ENCODE measurements around the gene OR13C3. TPM values are rescaled to one million over a fixed set of nuclear protein-coding genes. Genes with fewer than 3 reads are reported as not detected.

Gene OR13C3
- total RNA-seq, 1 experiment from 2014 or later, result not detected

GRCh38 chr9:104553261-104553660 is 16.6 kb upstream of the OR13C3 start:
- no peak for ATAC-seq
- H3K27ac ChIP-seq (ENCODE audit: low read length), result no peak overlapping the region
- no peaks in the 10 kb centered on the region for H4K20me1 ChIP-seq (ENCODE audit: low read length)
- intact Hi-C loops (cut with micrococcal nuclease), result no loop called here
- H3K4me2 ChIP-seq (ENCODE audit: low read length), result no peak overlapping the region
- H2AFZ ChIP-seq (ENCODE audit: low read length), result no peak overlapping the region
- no peaks in the 10 kb centered on the region for H3K79me2 ChIP-seq (ENCODE audit: low read length)
- H3K9me2 ChIP-seq (replicated peaks; ENCODE audit: low read length), result no peaks in the 10 kb centered on the region
- H3F3A ChIP-seq (ENCODE audit: low read length, unreplicated experiment), result no peaks in the 10 kb centered on the region
- peak; percentile 2 for DNase-seq
- no peaks in the 10 kb centered on the region for H3K27me3 ChIP-seq (ENCODE audit: low read length)
- no peaks in the 10 kb centered on the region for H3K36me3 ChIP-seq (ENCODE audit: low read depth, low read length)
- ChIA-PET POLR2A (ENCODE audit: unreplicated experiment) (no interaction called here), CTCF (no interaction called here)
- no peak overlapping the region for H3K9ac ChIP-seq (ENCODE audit: low read length)
- BruUV-seq (replicated peaks), result no TSS peak
- no peak overlapping the region for H3K4me3 ChIP-seq (ENCODE audit: low read length)
- H3K9me3 ChIP-seq (ENCODE audit: low read length), result no peaks in the 10 kb centered on the region
- H3K4me1 ChIP-seq (ENCODE audit: insufficient read depth, low read length), result no peaks in the 10 kb centered on the region
- TF ChIP-seq EZH2 (IDR thresholded peaks at IDR 0.05; ENCODE audit: low read length, unreplicated experiment) (no peak), CTCF (conservative IDR thresholded peaks at IDR 0.05; ENCODE audit: low read depth, low read length) (no peak)

GRCh38 chr9:104544644-104545043 is 8.0 kb upstream of the OR13C3 start:
- intact Hi-C loops (cut with micrococcal nuclease), result no loop called here
- CTCF ChIA-PET, result interaction anchor here (0.6 kb wide), 1 partner anchor 198 kb away, joined by 3 read pairs; no protein-coding TSS in a partner anchor
- Histone ChIP-seq H3K9me3 (ENCODE audit: low read length) (no peaks in the 10 kb centered on the region), H3F3A (ENCODE audit: low read length, unreplicated experiment) (no peaks in the 10 kb centered on the region), H4K20me1 (ENCODE audit: low read length) (no peaks in the 10 kb centered on the region), H3K4me1 (ENCODE audit: insufficient read depth, low read length) (no peaks in the 10 kb centered on the region), H3K27me3 (ENCODE audit: low read length) (no peaks in the 10 kb centered on the region), H3K9ac (ENCODE audit: low read length) (no peak overlapping the region), H3K79me2 (ENCODE audit: low read length) (no peaks in the 10 kb centered on the region), H3K4me3 (ENCODE audit: low read length) (no peak overlapping the region), H3K27ac (ENCODE audit: low read length) (no peak overlapping the region), H2AFZ (ENCODE audit: low read length) (no peak overlapping the region), H3K4me2 (ENCODE audit: low read length) (no peak overlapping the region), H3K9me2 (replicated peaks; ENCODE audit: low read length) (no peaks in the 10 kb centered on the region), H3K36me3 (ENCODE audit: low read depth, low read length) (no peaks in the 10 kb centered on the region)
- DNase-seq, result no peak
- POLR2A ChIA-PET (ENCODE audit: unreplicated experiment), result no interaction called here
- no peak for TF ChIP-seq EZH2phosphoT487 (IDR thresholded peaks at IDR 0.05; ENCODE audit: borderline replicate concordance, low read length)
- TF ChIP-seq EZH2 (IDR thresholded peaks at IDR 0.05; ENCODE audit: low read length, unreplicated experiment), result no peak
- no peak for TF ChIP-seq CTCF (conservative IDR thresholded peaks at IDR 0.05; ENCODE audit: low read depth, low read length)
- no TSS peak for BruUV-seq (replicated peaks)
- ATAC-seq, result no peak

GRCh38 chr9:104539275-104539674 is 2.6 kb upstream of the OR13C3 start:
- Histone ChIP-seq H3K9me3 (ENCODE audit: low read length) (no peaks in the 10 kb centered on the region), H3K79me2 (ENCODE audit: low read length) (no peaks in the 10 kb centered on the region), H3K4me1 (ENCODE audit: insufficient read depth, low read length) (no peaks in the 10 kb centered on the region), H2AFZ (ENCODE audit: low read length) (no peak overlapping the region), H4K20me1 (ENCODE audit: low read length) (no peaks in the 10 kb centered on the region), H3K9ac (ENCODE audit: low read length) (no peak overlapping the region), H3K27ac (ENCODE audit: low read length) (no peak overlapping the region), H3K27me3 (ENCODE audit: low read length) (no peaks in the 10 kb centered on the region), H3K9me2 (replicated peaks; ENCODE audit: low read length) (no peaks in the 10 kb centered on the region), H3K36me3 (ENCODE audit: low read depth, low read length) (no peaks in the 10 kb centered on the region), H3F3A (ENCODE audit: low read length, unreplicated experiment) (no peaks in the 10 kb centered on the region), H3K4me2 (ENCODE audit: low read length) (no peak overlapping the region), H3K4me3 (ENCODE audit: low read length) (no peak overlapping the region)
- intact Hi-C loops (cut with micrococcal nuclease), result no loop called here
- ChIA-PET CTCF (no interaction called here), POLR2A (ENCODE audit: unreplicated experiment) (no interaction called here)
- no TSS peak for BruUV-seq (replicated peaks)
- no peak for DNase-seq
- ATAC-seq, result no peak
- TF ChIP-seq CTCF (conservative IDR thresholded peaks at IDR 0.05; ENCODE audit: low read depth, low read length) (no peak), EZH2phosphoT487 (IDR thresholded peaks at IDR 0.05; ENCODE audit: borderline replicate concordance, low read length) (no peak), EZH2 (IDR thresholded peaks at IDR 0.05; ENCODE audit: low read length, unreplicated experiment) (no peak)
